ENCODE data around the gene KRT32. TPM values are rescaled to one million over a fixed set of nuclear protein-coding genes. Genes with fewer than 3 reads are reported as not detected.

Gene KRT32
- total and polyA plus RNA-seq, 12 donors, result not detected

DNA sequence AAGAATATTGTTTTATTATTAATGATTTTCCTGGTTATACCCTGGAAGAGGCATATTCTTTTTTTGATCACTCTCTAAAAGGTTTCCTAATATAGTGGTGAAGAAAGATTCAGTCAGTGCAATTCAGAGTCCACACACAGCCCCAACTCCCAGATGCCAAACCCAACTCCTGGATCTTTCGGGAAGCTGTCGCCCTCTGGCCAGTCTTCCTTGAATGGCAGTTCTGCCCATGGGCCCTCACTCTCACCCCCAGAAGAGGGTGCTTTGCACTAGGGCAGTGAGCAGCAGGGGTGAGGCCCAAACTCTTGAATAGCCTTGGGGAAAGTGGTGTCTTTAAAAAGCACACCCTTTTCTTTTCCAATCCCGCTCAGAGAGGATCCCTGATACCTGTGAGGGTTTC is 11.0 kb downstream of the KRT32 start:
- no peaks in the 10 kb centered on the region for H3K9me3 ChIP-seq (replicated peaks in 1 of 3)
- intact Hi-C loops (cut with DNase I), result no loop called here
- H3K36me3 ChIP-seq (replicated peaks in 1 of 2), result no peaks in the 10 kb centered on the region
- no peaks in the 10 kb centered on the region for H3K4me1 ChIP-seq (replicated peaks in 1 of 2)
- DNase-seq, result no peak
- H3K27ac ChIP-seq, result no peak overlapping the region
- no peak overlapping the region for H3K4me3 ChIP-seq
- 77 to 82% (median 81%) methylated on average over 3 of the region's 3 CpGs for WGBS, 4 donors
- no peaks in the 10 kb centered on the region for H3K27me3 ChIP-seq
- no peak for TF ChIP-seq POLR2A (IDR thresholded peaks at IDR 0.05)
- TF ChIP-seq, protein P1, sequence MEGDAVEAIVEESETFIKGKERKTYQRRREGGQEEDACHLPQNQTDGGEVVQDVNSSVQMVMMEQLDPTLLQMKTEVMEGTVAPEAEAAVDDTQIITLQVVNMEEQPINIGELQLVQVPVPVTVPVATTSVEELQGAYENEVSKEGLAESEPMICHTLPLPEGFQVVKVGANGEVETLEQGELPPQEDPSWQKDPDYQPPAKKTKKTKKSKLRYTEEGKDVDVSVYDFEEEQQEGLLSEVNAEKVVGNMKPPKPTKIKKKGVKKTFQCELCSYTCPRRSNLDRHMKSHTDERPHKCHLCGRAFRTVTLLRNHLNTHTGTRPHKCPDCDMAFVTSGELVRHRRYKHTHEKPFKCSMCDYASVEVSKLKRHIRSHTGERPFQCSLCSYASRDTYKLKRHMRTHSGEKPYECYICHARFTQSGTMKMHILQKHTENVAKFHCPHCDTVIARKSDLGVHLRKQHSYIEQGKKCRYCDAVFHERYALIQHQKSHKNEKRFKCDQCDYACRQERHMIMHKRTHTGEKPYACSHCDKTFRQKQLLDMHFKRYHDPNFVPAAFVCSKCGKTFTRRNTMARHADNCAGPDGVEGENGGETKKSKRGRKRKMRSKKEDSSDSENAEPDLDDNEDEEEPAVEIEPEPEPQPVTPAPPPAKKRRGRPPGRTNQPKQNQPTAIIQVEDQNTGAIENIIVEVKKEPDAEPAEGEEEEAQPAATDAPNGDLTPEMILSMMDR (IDR thresholded peaks at IDR 0.05), result no peak

DNA sequence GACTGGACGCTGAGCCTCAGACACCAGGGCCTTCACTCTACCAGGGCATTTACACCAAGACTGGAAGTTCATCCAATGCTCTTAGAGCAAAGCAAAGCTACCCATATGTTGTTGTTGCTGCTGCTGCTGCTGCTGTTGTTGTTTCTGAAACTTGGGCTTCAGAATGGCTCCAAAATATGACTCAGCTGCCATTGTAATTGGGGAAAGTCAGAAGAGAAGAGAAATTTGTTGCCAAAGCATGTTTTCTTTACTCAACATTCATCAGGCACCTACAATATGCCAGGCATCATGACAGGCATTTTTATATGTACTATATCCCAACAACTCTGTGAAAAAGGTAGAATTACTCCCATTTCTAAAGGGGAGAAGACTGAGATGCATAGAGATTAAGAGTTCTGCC is 11.9 kb downstream of the KRT32 start:
- Histone ChIP-seq H3K27me3 (no peaks in the 10 kb centered on the region), H3K4me1 (replicated peaks in 1 of 2) (no peaks in the 10 kb centered on the region), H3K36me3 (replicated peaks in 1 of 2) (no peaks in the 10 kb centered on the region), H3K27ac (no peak overlapping the region), H3K9me3 (replicated peaks in 1 of 3) (no peaks in the 10 kb centered on the region), H3K4me3 (no peak overlapping the region)
- intact Hi-C loops (cut with DNase I), result no loop called here
- TF ChIP-seq POLR2A (IDR thresholded peaks at IDR 0.05), result no peak
- 67 to 95% (median 78%) methylated on average over 1 of the region's 1 CpG for WGBS, 4 donors
- DNase-seq, result no peak

DNA sequence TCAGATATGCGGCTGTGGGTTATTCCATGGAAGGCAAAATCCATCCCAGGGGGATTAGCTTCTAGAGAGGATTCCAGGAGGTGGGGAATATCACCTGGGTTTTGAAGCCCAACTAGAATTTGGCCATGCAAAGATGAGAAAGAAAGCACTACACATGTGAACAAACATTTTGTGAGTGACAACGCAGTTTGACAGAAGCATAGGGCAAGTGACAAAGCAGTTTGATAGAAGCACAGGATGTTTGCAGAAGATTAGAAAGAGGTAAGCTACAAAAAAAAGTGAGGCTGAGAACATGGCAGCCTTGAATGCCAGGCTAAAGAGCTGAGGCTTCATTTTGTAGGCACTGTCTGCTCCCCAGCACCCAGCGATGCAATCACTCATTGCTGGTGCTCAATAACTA is 14.1 kb downstream of the KRT32 start:
- H3K4me1 ChIP-seq (replicated peaks in 1 of 2), result no peaks in the 10 kb centered on the region
- no peaks in the 10 kb centered on the region for H3K36me3 ChIP-seq (replicated peaks in 1 of 2)
- intact Hi-C loops (cut with DNase I), result no loop called here
- no peak for DNase-seq
- H3K27ac ChIP-seq, result no peak overlapping the region
- no peaks in the 10 kb centered on the region for H3K27me3 ChIP-seq
- H3K4me3 ChIP-seq, result no peak overlapping the region
- no peak for TF ChIP-seq POLR2A (IDR thresholded peaks at IDR 0.05)
- TF ChIP-seq, protein P1 (IDR thresholded peaks at IDR 0.05), result no peak
- WGBS, 4 donors, result 86 to 90% (median 89%) methylated on average over 3 of the region's 3 CpGs
- H3K9me3 ChIP-seq (replicated peaks in 1 of 3), result no peaks in the 10 kb centered on the region

DNA sequence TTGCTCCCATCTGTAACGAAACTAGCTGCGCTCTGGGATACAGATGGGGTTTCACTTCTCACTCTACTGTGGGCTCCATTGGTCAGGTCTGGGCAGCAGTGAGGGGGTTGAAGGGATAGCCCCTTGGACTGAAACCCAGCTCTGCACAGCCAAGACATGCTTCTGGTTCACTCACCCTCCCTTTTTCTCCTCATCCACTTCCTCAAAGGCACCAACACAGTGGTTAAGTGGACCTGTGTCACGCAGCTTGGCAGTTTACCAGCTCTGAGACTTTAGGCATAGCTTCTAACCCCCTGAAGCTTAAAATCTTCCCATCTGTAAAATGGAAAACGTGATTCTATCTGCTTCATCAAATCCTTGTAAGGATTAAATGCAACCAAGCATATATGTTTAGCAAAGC is 14.9 kb downstream of the KRT32 start:
- intact Hi-C loops (cut with DNase I), result no loop called here
- TF ChIP-seq, protein P1 (IDR thresholded peaks at IDR 0.05), result no peak
- no peak for TF ChIP-seq POLR2A (IDR thresholded peaks at IDR 0.05)
- H3K36me3 ChIP-seq (replicated peaks in 1 of 2), result no peaks in the 10 kb centered on the region
- DNase-seq, result no peak
- no peak overlapping the region for H3K4me3 ChIP-seq
- H3K27ac ChIP-seq, result no peak overlapping the region
- 42 to 75% (median 56%) methylated on average over 4 of the region's 4 CpGs for WGBS, 4 donors
- no peaks in the 10 kb centered on the region for H3K9me3 ChIP-seq (replicated peaks in 1 of 3)
- H3K4me1 ChIP-seq (replicated peaks in 1 of 2), result no peaks in the 10 kb centered on the region
- H3K27me3 ChIP-seq, result no peaks in the 10 kb centered on the region

DNA sequence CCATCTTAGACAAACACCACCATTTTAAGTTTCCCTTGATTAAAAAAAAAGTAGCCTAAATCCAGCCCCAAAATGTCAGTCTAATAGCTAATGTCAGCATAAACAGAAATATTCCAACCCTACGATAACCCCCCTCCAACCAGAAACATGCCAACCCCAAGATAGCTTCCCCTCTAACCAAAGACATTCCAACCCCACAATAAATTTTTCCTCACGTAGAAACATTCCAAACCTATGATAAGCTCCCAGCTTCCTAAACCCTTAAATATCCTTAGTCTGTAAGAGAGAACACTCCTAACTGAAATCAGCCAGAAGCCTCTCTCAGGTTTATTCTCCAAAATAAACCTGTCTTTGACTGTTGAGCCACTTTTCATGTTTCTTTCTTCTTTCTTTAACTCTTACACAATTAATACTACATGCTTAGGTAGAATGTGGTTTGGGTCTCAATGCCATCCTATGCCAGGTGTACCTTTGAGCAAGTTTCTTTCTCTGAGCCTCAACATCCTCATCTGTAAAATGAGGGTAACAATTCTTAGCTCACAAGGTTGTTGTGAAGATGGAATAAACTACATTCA is 15.9 kb downstream of the KRT32 start:
- no peaks in the 10 kb centered on the region for H3K27me3 ChIP-seq
- TF ChIP-seq, protein P1 (IDR thresholded peaks at IDR 0.05), result no peak
- no peak for TF ChIP-seq POLR2A (IDR thresholded peaks at IDR 0.05)
- no peak for DNase-seq
- 59 to 73% (median 72%) methylated on average over 2 of the region's 2 CpGs for WGBS, 4 donors
- H3K9me3 ChIP-seq (replicated peaks in 1 of 3), result no peaks in the 10 kb centered on the region
- no peaks in the 10 kb centered on the region for H3K36me3 ChIP-seq (replicated peaks in 1 of 2)
- H3K4me1 ChIP-seq (replicated peaks in 1 of 2), result peaks cover 0 to 5% of the 10 kb centered on the region in 2 donors
- intact Hi-C loops (cut with DNase I), result no loop called here
- no peak overlapping the region for H3K27ac ChIP-seq
- no peak overlapping the region for H3K4me3 ChIP-seq
